Measurements from ENCODE around the gene DSG2.

DSG2 gene

GRCh38 chr18:31585991-31586390, 88.0 kb downstream of the DSG2 start:
- in situ Hi-C loops (cut with MboI; ENCODE audit: low sequenced_read_pairs) = no loop called here

- in situ Hi-C loops (cut with MboI; ENCODE audit: low sequenced_read_pairs) = no loop called here
These were observed 88.6 kb downstream of the DSG2 start for GRCh38 chr18:31586616-31587015.

GRCh38 chr18:31587529-31587928, 89.6 kb downstream of the DSG2 start:
- in situ Hi-C loops (cut with MboI; ENCODE audit: low sequenced_read_pairs) = no loop called here

- in situ Hi-C loops (cut with MboI; ENCODE audit: low sequenced_read_pairs) = no loop called here
These were observed 92.6 kb downstream of the DSG2 start for GRCh38 chr18:31590570-31590969.

GRCh38 chr18:31591113-31591512, 93.1 kb downstream of the DSG2 start:
- in situ Hi-C loops (cut with MboI; ENCODE audit: low sequenced_read_pairs) = no loop called here

GRCh38 chr18:31591628-31592027, 93.7 kb downstream of the DSG2 start, which contains the start of gene TTR:
TSS of gene TTR (plus strand) at chr18:31591877. CDS start at chr18:31591903, 26 bp downstream.
- in situ Hi-C loops (cut with MboI; ENCODE audit: low sequenced_read_pairs) = no loop called here

GRCh38 chr18:31592506-31593157, 94.7 kb downstream of the DSG2 start:
- in situ Hi-C loops (cut with MboI; ENCODE audit: low sequenced_read_pairs) = no loop called here

GRCh38 chr18:31595121-31595771, 97.3 kb downstream of the DSG2 start:
- in situ Hi-C loops (cut with MboI; ENCODE audit: low sequenced_read_pairs) = no loop called here

GRCh38 chr18:31596081-31596872, 98.3 kb downstream of the DSG2 start:
- in situ Hi-C loops (cut with MboI; ENCODE audit: low sequenced_read_pairs) = no loop called here

- in situ Hi-C loops (cut with MboI; ENCODE audit: low sequenced_read_pairs) = no loop called here
These were observed 100.2 kb downstream of the DSG2 start for GRCh38 chr18:31598021-31598805.
